Measurements from ENCODE around the gene CCDC69. TPM values are rescaled to one million over a fixed set of nuclear protein-coding genes. Genes with fewer than 3 reads are reported as not detected.

Gene CCDC69
- total RNA-seq, 4 donors from 2014 or later, result 93.4 to 128 (median 114) TPM

DNA sequence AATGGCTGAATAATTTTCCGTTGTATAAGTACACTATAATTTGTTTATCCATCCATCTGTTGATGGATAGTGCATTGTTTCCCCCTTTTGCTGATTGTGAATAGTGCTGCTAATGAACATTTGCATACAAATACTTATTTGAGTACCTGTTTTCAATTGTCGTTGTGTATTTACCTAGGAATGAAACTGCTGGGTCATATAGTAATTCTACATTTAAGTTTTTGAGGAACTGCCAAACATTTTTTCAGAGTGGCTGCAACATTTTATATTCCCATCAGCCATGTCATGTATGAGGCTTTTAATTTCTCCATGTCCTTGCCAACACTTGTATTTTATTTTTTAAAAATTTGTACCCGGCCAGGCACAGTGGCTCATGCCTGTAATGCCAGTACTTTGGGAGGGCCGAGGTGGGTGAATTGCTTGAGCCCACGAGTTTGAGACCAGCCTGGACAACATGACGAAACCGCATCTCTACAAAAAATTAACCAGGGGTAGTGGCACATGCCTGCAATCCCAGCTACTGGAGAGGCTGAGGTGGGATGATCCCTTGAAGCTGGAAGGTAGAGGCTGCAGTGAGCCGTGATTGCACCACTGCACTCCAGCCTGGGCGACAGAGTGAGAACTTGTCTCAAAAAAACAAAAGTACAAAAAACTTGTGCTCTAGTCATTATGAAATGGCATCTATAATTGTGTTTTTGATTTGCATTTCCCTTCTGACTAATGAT lies 64.1 kb downstream of the CCDC69 start:
- no peak overlapping the region for H3K27ac ChIP-seq
- H3K9me3 ChIP-seq, result no peaks in the 10 kb centered on the region
- H3K4me3 ChIP-seq, result no peak overlapping the region
- H3K4me1 ChIP-seq, result peaks cover 28 to 34% of the 10 kb centered on the region in 2 donors
- no peaks in the 10 kb centered on the region for H3K27me3 ChIP-seq
- H3K36me3 ChIP-seq, result no peaks in the 10 kb centered on the region
- DNase-seq (no peak), ATAC-seq (no peak)
- intact Hi-C loops (cut with DNase I; ENCODE audit: low total_unique reads) (no loop called here), in situ Hi-C loops (cut with MboI; ENCODE audit: low sequenced_read_pairs in 4 of 4) (loop anchor here in 3 of 4 donors (5.0 kb wide), 2 partner anchors 33 to 38 kb away; no protein-coding TSS in a partner anchor)
- TF ChIP-seq, protein P1, sequence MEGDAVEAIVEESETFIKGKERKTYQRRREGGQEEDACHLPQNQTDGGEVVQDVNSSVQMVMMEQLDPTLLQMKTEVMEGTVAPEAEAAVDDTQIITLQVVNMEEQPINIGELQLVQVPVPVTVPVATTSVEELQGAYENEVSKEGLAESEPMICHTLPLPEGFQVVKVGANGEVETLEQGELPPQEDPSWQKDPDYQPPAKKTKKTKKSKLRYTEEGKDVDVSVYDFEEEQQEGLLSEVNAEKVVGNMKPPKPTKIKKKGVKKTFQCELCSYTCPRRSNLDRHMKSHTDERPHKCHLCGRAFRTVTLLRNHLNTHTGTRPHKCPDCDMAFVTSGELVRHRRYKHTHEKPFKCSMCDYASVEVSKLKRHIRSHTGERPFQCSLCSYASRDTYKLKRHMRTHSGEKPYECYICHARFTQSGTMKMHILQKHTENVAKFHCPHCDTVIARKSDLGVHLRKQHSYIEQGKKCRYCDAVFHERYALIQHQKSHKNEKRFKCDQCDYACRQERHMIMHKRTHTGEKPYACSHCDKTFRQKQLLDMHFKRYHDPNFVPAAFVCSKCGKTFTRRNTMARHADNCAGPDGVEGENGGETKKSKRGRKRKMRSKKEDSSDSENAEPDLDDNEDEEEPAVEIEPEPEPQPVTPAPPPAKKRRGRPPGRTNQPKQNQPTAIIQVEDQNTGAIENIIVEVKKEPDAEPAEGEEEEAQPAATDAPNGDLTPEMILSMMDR (IDR thresholded peaks at IDR 0.05 in 4 of 5, conservative IDR thresholded peaks at IDR 0.05 in 1 of 5), result no peak
- TF ChIP-seq POLR2A (IDR thresholded peaks at IDR 0.05), result no peak

DNA sequence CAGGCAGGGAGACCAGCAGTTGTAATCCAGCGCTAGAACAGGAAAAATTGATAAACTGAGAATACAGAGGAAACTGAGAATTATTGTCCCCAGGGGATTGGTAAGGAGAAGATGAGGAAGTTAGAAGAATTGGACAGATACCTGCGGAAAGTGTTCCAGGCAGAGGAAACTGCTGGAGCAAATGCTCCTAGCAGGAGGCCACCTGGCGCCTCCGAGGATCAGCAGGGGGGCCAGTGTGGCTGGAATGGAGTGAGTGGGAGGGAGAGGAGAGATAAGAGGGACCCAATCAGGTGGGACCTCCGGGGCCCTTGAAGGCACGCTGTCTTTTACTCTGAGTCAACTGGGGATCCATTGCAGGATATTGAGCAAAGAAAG lies 65.6 kb downstream of the CCDC69 start:
- peak overlapping the region; percentile 97 to 98 (median 98) for H3K27ac ChIP-seq
- H3K36me3 ChIP-seq, result no peaks in the 10 kb centered on the region
- peak overlapping the region; percentile 90 to 98 (median 92) for H3K4me3 ChIP-seq
- peak in 1 of 2 donors; percentile 10 for ATAC-seq
- no peak for DNase-seq
- TF ChIP-seq POLR2A (IDR thresholded peaks at IDR 0.05), result no peak
- TF ChIP-seq, protein P1 (IDR thresholded peaks at IDR 0.05 in 4 of 5, conservative IDR thresholded peaks at IDR 0.05 in 1 of 5), result no peak
- in situ Hi-C loops (cut with MboI; ENCODE audit: low sequenced_read_pairs in 4 of 4), result no loop called here
- H3K9me3 ChIP-seq, result no peaks in the 10 kb centered on the region
- H3K4me1 ChIP-seq, result peaks cover 33 to 38% of the 10 kb centered on the region in 2 donors
- intact Hi-C loops (cut with DNase I; ENCODE audit: low total_unique reads), result no loop called here
- H3K27me3 ChIP-seq, result no peaks in the 10 kb centered on the region

DNA sequence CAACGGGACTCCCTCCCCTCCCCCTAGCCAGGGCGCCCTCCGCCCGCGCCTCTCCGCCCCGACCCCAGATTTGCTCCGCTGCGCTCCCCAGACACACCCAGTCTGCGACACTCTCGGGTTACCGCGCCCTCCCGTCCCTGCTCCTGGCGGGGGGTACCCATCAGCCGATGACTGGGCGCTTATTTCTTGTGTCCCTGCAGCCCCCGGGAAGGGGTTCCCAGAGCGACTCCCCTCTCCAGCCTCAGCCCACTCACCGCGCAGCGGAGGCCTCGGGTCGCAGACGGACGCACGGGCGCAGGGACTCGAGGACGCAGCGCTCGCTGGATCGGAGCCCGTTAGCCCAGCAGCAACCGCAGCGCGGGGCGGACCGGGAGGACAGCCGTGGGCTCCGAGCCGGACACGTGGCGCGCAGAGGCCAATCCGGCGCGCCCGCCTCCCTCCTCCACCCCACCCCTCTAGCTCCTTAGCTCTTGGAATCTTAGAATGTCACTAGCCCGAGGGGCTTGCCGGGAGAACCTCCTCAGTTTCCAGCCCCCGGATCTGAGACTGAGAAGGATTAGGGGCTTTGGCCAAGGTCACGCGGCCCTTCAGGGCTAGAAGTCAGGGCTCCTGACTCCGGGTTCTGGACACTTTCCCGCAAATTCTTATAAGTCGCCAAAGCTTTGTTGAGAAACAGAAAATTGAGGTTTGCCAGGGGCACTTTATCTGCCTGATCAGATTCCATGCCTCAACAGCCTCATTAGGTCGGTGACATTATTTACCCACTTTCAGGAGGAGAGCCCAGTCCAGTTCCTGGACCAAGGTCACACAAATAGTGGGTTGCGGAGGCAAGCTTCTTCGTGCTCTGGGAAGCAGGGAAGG lies 66.2 kb downstream of the CCDC69 start, which contains the start of gene ANXA6:
TSS of gene ANXA6 (minus strand) at position 354 of the 861 bp plus-strand sequence. CDS start 9,878 bp downstream, outside the sequence.
- peak; percentile 91 to 92 for ATAC-seq
- in situ Hi-C loops (cut with MboI; ENCODE audit: low sequenced_read_pairs in 4 of 4), result no loop called here
- no peaks in the 10 kb centered on the region for H3K27me3 ChIP-seq
- H3K4me3 ChIP-seq, result peak within 1 kb of the TSS; percentile 90 to 98 (median 92)
- peak within 1 kb of the TSS; percentile 97 to 98 (median 98) for H3K27ac ChIP-seq
- TF ChIP-seq, protein P1 (IDR thresholded peaks at IDR 0.05 in 4 of 5, conservative IDR thresholded peaks at IDR 0.05 in 1 of 5), result no peak
- peak; percentile 56 to 76 for TF ChIP-seq POLR2A (IDR thresholded peaks at IDR 0.05)
- no peaks in the 10 kb centered on the region for H3K9me3 ChIP-seq
- intact Hi-C loops (cut with DNase I; ENCODE audit: low total_unique reads), result loop anchor here (1.0 to 2.0 kb wide), 2 partner anchors 17 to 95 kb away; no protein-coding TSS in a partner anchor
- H3K4me1 ChIP-seq, result peaks cover 34 to 38% of the 10 kb centered on the region in 2 donors
- no peaks in the 10 kb centered on the region for H3K36me3 ChIP-seq
- peak; percentile 84 to 88 for DNase-seq

DNA sequence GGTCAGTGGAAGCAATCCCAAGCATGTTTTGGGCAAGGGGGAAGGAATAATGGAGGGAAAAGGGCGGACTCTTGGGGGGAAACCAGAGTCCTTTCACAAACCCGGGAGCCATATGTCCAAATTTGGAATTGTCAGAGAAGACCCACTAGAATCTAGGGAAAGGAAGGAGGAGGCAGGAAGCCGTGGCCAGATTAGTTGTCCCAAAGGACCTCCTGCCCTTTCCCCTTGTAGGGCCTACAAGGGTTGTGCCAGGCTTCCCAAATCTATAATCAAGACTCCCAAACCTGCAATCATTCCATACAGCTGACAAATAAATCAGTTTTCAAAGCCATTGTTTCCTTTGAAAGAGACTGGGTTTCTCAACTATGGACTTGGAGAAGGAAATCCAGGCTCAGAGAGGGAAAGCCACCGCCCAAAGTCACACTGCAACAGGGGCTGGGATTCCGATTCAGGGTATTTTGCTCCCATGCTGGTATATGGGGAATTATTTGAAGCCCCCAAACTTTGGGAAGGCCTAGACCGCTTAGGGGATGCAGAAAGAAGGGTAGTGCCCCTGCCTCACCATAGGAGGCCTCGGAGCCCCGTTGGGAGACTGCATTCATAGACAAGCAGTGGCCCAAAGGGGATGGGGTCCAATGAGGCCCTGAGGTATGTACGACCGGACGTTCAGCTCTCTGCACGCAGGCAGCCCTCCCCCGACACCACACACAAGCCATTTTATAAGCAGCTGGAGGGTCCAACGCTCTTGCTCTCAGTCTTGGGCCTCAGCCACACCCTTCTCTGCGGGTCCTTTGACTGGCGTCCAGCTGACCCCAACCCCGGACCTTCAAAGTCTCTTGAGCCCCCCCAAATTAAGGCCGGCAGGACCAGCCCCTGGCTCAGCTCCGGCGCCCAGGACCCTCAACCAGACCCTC lies 67.1 kb downstream of the CCDC69 start:
- intact Hi-C loops (cut with DNase I; ENCODE audit: low total_unique reads) (loop anchor here (1.0 to 2.0 kb wide), 2 partner anchors 16 to 96 kb away; no protein-coding TSS in a partner anchor), in situ Hi-C loops (cut with MboI; ENCODE audit: low sequenced_read_pairs in 4 of 4) (no loop called here)
- Histone ChIP-seq H3K27ac (peak overlapping the region; percentile 97 to 98 (median 98)), H3K4me3 (peak overlapping the region; percentile 90 to 98 (median 92)), H3K36me3 (no peaks in the 10 kb centered on the region), H3K27me3 (no peaks in the 10 kb centered on the region), H3K4me1 (peaks cover 41 to 43% of the 10 kb centered on the region in 2 donors), H3K9me3 (no peaks in the 10 kb centered on the region)
- DNase-seq (no peak), ATAC-seq (peak; percentile 10 to 16)
- TF ChIP-seq, protein P1 (IDR thresholded peaks at IDR 0.05 in 4 of 5, conservative IDR thresholded peaks at IDR 0.05 in 1 of 5), result peak in 1 of 5 experiments; percentile 6
- TF ChIP-seq POLR2A (IDR thresholded peaks at IDR 0.05), result no peak

Measured in gastrocnemius medialis (tissue), 4 donors.